NCI-H1694 (cell line): Measurements from ENCODE around the gene FRMPD2.
"Not testable (repeated sequence)": the region's sequence is repeated elsewhere in the genome, so short reads cannot be mapped to it uniquely, and the experiment has no call there.

Experiments
- DNase-seq: peaks from one replicate; lab custom pipeline; 2025; lab: John Stamatoyannopoulos, UW

Gene FRMPD2

DNA sequence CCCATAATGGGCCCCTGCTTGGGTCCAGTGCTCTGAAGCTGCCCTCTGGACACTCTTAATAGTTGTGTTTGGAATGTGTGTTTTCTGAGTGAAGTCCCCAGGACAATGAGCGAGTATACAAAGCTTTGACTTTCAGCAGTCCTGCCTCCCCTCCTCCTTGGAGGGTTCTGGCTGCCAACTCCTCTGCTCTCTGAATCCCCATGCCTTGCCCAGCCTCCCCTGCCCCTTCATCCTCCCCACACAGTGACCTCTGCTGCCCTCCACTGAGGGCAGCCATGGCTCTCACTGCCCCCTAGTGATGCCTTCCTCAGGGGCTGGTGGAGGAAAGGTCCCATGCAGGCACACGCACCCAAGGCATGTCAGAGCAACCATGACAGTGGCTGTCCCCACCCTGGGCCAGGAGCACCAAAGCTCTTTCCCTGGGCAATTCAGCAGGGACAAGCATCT is 40.9 kb downstream of the FRMPD2 start:
- no peak for DNase-seq

DNA sequence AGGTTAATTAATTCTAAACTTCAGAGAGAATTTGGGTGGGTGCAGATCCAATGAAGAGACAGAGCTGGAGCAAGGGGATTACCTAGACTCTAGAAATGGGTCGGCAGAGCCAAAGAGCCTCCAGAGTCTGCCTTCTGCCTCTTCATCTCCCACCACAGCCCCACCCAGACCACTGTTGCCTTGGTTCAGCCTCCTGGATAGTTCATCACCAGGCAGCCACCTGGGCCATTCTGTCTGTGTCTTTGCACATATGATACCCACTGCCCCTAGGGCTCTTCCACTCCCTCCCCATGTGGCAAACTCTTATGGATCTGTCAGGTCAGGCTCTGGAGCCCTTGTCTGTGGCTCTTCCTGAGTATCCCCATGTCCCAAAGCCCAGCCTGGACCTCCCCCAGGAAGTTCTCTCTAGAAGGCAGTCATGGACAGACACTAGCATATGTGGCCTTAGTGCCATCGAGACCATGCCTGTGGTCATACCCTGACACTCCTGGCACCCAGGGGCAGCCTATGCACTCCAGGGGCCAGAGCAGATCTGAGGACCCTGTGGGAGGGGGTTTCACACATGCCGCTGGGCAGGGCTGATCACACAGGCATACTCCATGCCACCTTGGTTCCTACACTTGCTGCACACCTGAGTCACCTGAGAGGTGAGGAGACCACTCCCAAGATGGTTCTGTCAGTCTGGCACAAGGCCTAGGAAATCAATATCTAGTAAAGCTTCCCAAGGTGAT is 41.6 kb downstream of the FRMPD2 start:
- DNase-seq: no peak

DNA sequence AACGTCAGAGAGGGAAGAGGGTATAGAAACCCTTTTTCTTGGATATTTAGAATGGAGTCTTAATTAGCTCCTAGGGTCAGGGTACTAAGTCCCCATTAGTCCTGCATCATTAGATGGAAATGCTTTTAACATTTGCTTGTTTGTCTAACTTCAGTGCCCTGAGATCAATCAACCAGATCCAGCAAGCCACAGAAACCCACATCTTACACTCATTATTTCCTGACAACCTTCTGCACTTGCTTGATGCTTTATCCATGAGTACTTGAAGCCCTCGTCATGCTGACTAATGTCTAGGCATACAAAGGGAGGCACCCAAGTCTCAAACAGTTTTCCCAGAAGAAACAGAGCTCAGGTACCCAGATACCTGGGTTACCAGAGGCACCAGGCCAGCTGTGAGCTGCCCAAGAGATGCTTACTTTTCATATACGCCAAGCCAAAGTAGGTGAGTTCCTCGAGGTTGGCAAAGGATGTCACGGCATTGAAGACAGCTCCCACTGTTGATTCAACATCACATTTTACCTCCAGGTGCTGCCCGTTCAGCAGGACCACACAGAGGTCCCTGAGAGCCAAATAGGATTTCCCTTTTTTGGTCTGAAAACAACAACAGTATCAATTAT is 42.7 kb downstream of the FRMPD2 start:
- no peak for DNase-seq

- DNase-seq: no peak
These were observed 43.3 kb downstream of the FRMPD2 start for GRCh38 chr10:48231178-48231577.

- peak; percentile 23 for DNase-seq
These were observed 47.3 kb downstream of the FRMPD2 start for GRCh38 chr10:48227213-48227612.

DNA sequence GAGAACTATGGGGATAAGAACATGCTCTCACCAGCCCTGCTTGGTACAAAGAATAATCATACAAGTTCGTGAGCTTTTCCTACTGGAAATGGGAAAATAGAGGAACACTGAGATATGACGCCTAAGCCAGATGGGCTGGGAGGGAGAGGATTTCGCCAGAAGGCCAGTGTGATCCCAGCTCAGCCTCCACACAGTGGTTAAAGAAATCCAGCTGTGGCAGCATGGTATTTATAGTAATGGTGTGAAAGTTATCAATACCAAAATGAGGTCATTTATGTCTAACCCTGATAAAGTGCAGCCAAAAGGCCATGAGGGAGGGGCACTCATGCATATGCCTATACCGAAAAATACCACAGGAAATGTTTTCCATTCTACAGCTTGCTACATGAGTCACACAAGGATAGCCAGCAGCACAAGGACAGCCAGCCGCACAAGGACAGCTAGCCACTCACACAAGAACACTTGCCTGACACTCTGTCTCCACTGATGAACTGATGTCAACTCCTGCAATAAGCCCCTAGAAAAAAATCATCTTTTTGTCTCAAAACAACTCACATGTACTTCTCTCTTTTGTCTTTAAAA is 49.4 kb downstream of the FRMPD2 start:
- DNase-seq: no peak

GRCh38 chr10:48224296-48224695 is 50.2 kb downstream of the FRMPD2 start:
- DNase-seq: no peak

- DNase-seq: no peak
These were observed 52.7 kb downstream of the FRMPD2 start for GRCh38 chr10:48221814-48222213.

- not testable (repeated sequence) for DNase-seq
These were observed 53.5 kb downstream of the FRMPD2 start for GRCh38 chr10:48221031-48221430.

- DNase-seq: no peak
These were observed 55.3 kb downstream of the FRMPD2 start for GRCh38 chr10:48219194-48219593.

DNA sequence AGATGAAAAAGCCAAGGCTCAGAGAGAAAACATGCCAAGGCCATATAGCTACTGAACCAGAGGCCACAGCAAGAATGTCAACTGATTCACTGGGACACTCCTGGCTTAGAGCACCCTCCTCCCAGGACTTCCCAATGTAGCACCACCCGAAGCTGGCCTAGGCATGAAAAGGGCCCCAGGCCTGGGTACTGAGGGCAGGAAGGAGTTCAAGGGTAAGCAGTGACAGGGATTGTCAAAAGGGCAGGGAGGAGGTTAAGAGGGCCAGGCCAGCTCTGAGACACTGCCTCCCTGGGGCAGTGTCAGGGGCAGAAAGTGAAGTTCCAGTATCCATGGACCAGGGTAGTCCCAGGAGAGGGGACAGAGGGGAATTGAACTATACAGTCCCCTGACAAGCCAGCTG is 57.8 kb downstream of the FRMPD2 start:
- no peak for DNase-seq

GRCh38 chr10:48216204-48216505 is 58.3 kb downstream of the FRMPD2 start:
- no peak for DNase-seq

- DNase-seq: peak; percentile 53
These were observed 58.9 kb downstream of the FRMPD2 start for GRCh38 chr10:48215486-48216203.

GRCh38 chr10:48214716-48215485 is 59.6 kb downstream of the FRMPD2 start:
- no peak for DNase-seq

GRCh38 chr10:48213047-48213446 is 61.4 kb downstream of the FRMPD2 start:
- no peak for DNase-seq

DNA sequence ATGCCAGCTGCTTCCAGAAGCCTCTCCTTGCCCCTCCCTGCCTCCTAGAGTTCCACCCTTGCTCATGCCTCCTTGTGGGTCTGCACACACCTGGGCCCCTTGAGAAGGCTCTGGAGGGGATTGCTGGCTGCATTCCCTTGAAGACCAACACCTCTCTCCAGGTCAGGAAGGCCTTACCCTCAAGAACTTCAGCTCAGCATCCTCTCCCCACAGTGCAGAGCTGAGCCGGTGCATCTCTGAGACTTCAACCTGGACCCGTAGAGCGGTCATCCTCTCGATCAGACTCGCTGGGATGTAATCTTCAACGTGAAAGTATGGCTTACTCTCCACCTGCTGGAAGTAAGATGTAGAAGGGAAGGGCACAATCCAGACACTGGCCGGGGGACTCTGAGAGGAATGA is 62.7 kb downstream of the FRMPD2 start:
- no peak for DNase-seq

DNA sequence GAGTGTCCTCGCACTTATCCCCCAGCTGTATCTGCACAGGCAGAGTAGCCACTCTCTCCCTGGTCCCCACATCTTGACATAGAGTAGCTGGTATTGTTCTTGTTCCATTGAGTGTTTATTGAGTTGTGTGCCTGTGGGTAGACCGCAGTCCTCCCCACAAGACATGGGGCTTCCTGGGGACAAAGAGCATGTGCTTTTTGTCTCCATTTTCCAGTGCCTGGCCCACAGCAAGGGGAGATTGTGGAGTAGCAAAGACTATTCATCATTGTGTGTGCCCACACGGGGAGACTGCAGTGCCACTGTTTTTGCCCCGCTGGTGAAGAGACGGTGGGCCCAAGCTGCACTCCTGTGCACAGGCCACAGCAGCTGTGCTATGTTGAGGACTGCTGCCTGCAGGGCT is 63.5 kb downstream of the FRMPD2 start:
- DNase-seq: no peak

GRCh38 chr10:48210391-48210790 is 64.1 kb downstream of the FRMPD2 start:
- DNase-seq: no peak

DNA sequence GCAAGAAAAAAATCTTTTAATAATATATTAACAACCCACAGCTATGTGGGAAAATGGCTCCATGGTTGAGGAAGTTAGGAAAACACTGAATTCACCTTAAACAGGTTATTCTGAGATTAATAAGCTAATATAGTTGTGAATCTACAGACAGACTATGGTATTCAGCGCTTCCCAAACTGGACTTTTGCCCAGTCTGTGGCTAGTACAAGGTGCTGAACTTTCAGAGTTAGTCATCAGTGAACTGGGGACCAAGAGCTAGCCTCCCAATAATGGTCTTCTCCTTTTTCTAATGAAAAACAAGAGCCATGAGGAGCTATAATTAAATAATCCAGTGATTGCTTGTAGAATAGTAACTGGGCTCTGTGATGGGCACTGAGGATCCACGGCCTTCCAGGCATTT is 65.3 kb downstream of the FRMPD2 start:
- no peak for DNase-seq

DNA sequence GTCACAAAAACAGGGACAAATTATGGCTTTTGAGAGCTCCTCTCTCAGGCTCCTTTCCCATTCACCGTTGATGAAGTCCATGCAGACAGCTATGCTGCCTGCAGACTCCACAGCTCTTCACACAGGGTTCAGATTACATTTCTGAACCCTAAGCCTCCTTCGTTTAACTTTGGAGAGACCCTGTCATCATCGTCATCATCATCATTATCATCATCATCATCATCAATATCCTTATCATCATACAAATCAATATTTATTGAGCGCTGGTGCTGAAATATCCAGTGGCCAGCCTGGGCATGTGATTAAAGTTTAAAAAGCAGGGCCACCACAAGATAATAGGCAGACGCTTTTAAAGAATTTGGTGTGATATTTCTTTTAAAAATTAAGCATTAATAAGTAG is 66.6 kb downstream of the FRMPD2 start:
- DNase-seq: no peak

- no peak for DNase-seq
These were observed 67.8 kb downstream of the FRMPD2 start for GRCh38 chr10:48206482-48207250.
